Ishikawa (cell line): ENCODE measurements around the gene ZNF10.

Experiments used
- CEBPB ChIP-seq: IDR thresholded peaks from 2 replicates; pipeline ENCODE4 v1.6.1; 2012
- CREB1 ChIP-seq: IDR thresholded peaks from 2 replicates; pipeline ENCODE4 v1.6.1; 2012; ENCODE audit warnings: low read depth
- EGR1 ChIP-seq: IDR thresholded peaks from 2 replicates; pipeline ENCODE4 v1.6.1; 2012
- EP300 ChIP-seq: IDR thresholded peaks from 2 replicates; pipeline ENCODE4 v1.6.1; 2012; ENCODE audit warnings: borderline replicate concordance
- FOXM1 ChIP-seq: IDR thresholded peaks from 2 replicates; pipeline ENCODE4 v1.6.1; 2012; ENCODE audit warnings: low read depth, borderline replicate concordance
- RAD21 ChIP-seq: IDR thresholded peaks from 2 replicates; pipeline ENCODE4 v1.6.1; 2012; ENCODE audit warnings: low read depth
- TAF1 ChIP-seq: IDR thresholded peaks from 2 replicates; pipeline ENCODE4 v1.6.1; 2012; ENCODE audit warnings: low read depth, mild to moderate bottlenecking
- TCF12 ChIP-seq: IDR thresholded peaks from 2 replicates; pipeline ENCODE4 v1.6.1; 2012; ENCODE audit warnings: low read depth
- TEAD4 ChIP-seq: IDR thresholded peaks from 2 replicates; pipeline ENCODE4 v1.6.1; 2012
- YY1 ChIP-seq: IDR thresholded peaks from 2 replicates; pipeline ENCODE4 v1.6.1; 2012; ENCODE audit warnings: low read depth
- TF ChIP-seq, protein P1 (sequence below): IDR thresholded peaks from 2 replicates; pipeline ENCODE4 v1.6.1; 2012; ENCODE audit warnings: low read depth, mild to moderate bottlenecking
- TF ChIP-seq, protein P2 (sequence below): IDR thresholded peaks from 2 replicates; pipeline ENCODE4 v1.6.1; 2012

DNA sequence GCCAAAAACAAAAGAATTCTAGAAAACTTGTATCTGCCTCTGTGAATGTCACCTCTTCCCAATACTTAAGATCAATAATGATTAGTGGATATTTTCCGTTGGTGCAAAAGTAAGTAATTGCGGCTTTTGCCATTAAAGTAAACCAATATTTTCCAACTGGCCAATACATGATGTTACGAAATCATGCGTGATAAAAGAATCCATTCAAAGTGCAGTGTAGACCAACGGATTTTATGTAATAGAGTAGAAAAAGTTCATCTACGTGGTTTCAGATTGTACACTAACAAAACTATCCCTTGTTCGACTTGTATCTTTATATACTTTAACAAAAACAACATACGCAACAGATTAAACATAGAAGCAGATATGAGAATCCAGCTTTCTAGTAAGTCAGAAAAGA lies 50.2 kb downstream of the ZNF10 start:
- no peak for TF ChIP-seq TAF1
- no peak for TF ChIP-seq EP300
- peak; percentile 18; the same call in 1 of the 2 replicates for TF ChIP-seq CEBPB
- TF ChIP-seq YY1: no peak
- TF ChIP-seq, protein P1, sequence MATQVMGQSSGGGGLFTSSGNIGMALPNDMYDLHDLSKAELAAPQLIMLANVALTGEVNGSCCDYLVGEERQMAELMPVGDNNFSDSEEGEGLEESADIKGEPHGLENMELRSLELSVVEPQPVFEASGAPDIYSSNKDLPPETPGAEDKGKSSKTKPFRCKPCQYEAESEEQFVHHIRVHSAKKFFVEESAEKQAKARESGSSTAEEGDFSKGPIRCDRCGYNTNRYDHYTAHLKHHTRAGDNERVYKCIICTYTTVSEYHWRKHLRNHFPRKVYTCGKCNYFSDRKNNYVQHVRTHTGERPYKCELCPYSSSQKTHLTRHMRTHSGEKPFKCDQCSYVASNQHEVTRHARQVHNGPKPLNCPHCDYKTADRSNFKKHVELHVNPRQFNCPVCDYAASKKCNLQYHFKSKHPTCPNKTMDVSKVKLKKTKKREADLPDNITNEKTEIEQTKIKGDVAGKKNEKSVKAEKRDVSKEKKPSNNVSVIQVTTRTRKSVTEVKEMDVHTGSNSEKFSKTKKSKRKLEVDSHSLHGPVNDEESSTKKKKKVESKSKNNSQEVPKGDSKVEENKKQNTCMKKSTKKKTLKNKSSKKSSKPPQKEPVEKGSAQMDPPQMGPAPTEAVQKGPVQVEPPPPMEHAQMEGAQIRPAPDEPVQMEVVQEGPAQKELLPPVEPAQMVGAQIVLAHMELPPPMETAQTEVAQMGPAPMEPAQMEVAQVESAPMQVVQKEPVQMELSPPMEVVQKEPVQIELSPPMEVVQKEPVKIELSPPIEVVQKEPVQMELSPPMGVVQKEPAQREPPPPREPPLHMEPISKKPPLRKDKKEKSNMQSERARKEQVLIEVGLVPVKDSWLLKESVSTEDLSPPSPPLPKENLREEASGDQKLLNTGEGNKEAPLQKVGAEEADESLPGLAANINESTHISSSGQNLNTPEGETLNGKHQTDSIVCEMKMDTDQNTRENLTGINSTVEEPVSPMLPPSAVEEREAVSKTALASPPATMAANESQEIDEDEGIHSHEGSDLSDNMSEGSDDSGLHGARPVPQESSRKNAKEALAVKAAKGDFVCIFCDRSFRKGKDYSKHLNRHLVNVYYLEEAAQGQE: no peak
- TF ChIP-seq FOXM1: no peak
- TF ChIP-seq RAD21: no peak
- TF ChIP-seq EGR1: no peak
- no peak for TF ChIP-seq TCF12
- TF ChIP-seq CREB1: no peak
- no peak for TF ChIP-seq TEAD4
- TF ChIP-seq, protein P2, sequence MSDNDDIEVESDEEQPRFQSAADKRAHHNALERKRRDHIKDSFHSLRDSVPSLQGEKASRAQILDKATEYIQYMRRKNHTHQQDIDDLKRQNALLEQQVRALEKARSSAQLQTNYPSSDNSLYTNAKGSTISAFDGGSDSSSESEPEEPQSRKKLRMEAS: no peak
